Measurements from ENCODE around the gene DLG2. TPM values are rescaled to one million over a fixed set of nuclear protein-coding genes. Genes with fewer than 3 reads are reported as not detected.

The DLG2 gene
- total and polyA plus RNA-seq, 2 of the 4 experiments (the other 2 are of a cell fraction) = 0.31 to 0.36 TPM

DNA sequence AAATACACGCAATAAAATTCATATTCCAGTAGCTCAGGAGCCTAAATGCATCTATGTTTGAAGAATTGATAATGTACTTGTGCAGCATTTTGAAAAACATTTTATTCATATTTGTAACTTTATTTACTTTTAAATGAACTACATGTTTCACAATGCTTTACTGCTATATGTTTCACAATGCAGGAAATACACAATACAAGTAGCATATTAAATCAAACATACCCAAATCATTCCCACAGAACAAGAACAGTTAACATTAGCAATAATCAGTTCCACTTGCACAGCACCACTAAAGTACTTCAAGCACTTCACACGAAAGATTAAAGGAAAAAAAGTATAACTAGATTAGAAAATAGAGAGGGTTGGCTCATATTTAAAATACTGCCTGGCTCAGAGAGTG lies 1997.4 kb downstream of the DLG2 start:
- Histone ChIP-seq H3K9ac (ENCODE audit: low read depth, low read length) (no peak overlapping the region), H2BK5ac (ENCODE audit: low read depth, low read length, poor library complexity, severe bottlenecking) (no peak overlapping the region), H2AK5ac (ENCODE audit: low read depth, low read length) (no peak overlapping the region), H4K91ac (ENCODE audit: insufficient read depth, low read depth, low read length) (no peak overlapping the region), H2BK15ac (ENCODE audit: low read depth, low read length) (no peak overlapping the region), H3K27ac (ENCODE audit: insufficient read depth, low read length) (no peak overlapping the region), H3K56ac (ENCODE audit: extremely low read depth, insufficient read depth, low read length) (no peak overlapping the region), H3K4me3 (ENCODE audit: insufficient read depth, low read depth, low read length) (no peak overlapping the region), H3K23ac (ENCODE audit: low read depth, low read length) (no peak overlapping the region), H3K27me3 (ENCODE audit: control insufficient read depth, insufficient read depth, low read length) (no peaks in the 10 kb centered on the region), H3K9me1 (ENCODE audit: insufficient read depth, low read length) (no peaks in the 10 kb centered on the region), H3K14ac (replicated peaks; ENCODE audit: low read depth, low read length) (no peak overlapping the region), H3K18ac (ENCODE audit: low read depth, low read length) (no peak overlapping the region), H2BK120ac (ENCODE audit: low read depth, low read length) (no peak overlapping the region), H2AFZ (replicated peaks; ENCODE audit: low read length, poor library complexity) (no peak overlapping the region), H2BK20ac (ENCODE audit: low read depth, low read length) (no peak overlapping the region), H3K4me2 (ENCODE audit: low read depth, low read length) (no peak overlapping the region), H4K5ac (ENCODE audit: low read depth, low read length) (no peak overlapping the region), H3K36me3 (ENCODE audit: control insufficient read depth, insufficient read depth, low read length) (no peaks in the 10 kb centered on the region), H4K20me1 (ENCODE audit: insufficient read depth, low read length) (no peaks in the 10 kb centered on the region), H3K4me1 (ENCODE audit: control insufficient read depth, insufficient read depth, low read length) (no peaks in the 10 kb centered on the region), H4K8ac (ENCODE audit: low read depth in 2 of 2, low read length in 2 of 2) (no peak overlapping the region), H3K4ac (ENCODE audit: low read depth, low read length) (no peak overlapping the region), H2AK9ac (replicated peaks; ENCODE audit: low read depth, low read length, poor library complexity) (no peak overlapping the region), H3K9me3 (ENCODE audit: control insufficient read depth, insufficient read depth, low read length) (no peaks in the 10 kb centered on the region), H3K79me1 (ENCODE audit: low read depth in 1 of 2, low read length in 2 of 2) (no peaks in the 10 kb centered on the region)
- intact Hi-C loops (cut with micrococcal nuclease) = no loop called here
- dilution Hi-C loops (cut with HindIII; ENCODE audit: low sequenced_read_pairs, unreplicated experiment) = no loop called here
- ChIA-PET POLR2A (ENCODE audit: unreplicated experiment) (no interaction called here), CTCF (no interaction called here)
- no TSS peak for BruUV-seq (replicated peaks)
- WGBS, 2 experiments (ENCODE audit: extremely low coverage in 2 of 2, insufficient read length in 1 of 2) = no CpG with 5 or more reads among the region's 2 CpGs
- TF ChIP-seq BHLHE40 (IDR thresholded peaks at IDR 0.05; ENCODE audit: low read depth, low read length) = no peak
- no peak for TF ChIP-seq RCOR1 (IDR thresholded peaks at IDR 0.05; ENCODE audit: insufficient replicate concordance, low read length)
- no peak for TF ChIP-seq SMC3 (IDR thresholded peaks at IDR 0.05; ENCODE audit: low read depth, low read length)
- no peak for TF ChIP-seq MAFK (IDR thresholded peaks at IDR 0.05; ENCODE audit: low read depth, low read length)
- TF ChIP-seq POLR2A (IDR thresholded peaks at IDR 0.05; ENCODE audit: low read depth, low read length) = no peak
- no peak for TF ChIP-seq NFE2L2 (IDR thresholded peaks at IDR 0.05; ENCODE audit: low read depth, low read length)
- TF ChIP-seq MAZ (IDR thresholded peaks at IDR 0.05; ENCODE audit: borderline replicate concordance, low read depth, low read length) = no peak
- ATAC-seq (ENCODE audit: low read depth) = no peak
- in situ Hi-C loops (cut with MboI; ENCODE audit: low sequenced_read_pairs) = no loop called here
- no peak for DNase-seq

Measured in IMR-90 (cell line).